Gastroesophageal sphincter (tissue), 4 donors: ENCODE results near the gene RHD. TPM values are rescaled to one million over a fixed set of nuclear protein-coding genes. Genes with fewer than 3 reads are reported as not detected.
A peak's percentile ranks its signal among the peaks of the same experiment; 100 is the strongest.
"Not testable (repeated sequence)": the region's sequence is repeated elsewhere in the genome, so short reads cannot be mapped to it uniquely, and the experiment has no call there.

Experiments used
- ATAC-seq: fragments of 150-250 bp; one replicate; pipeline ENCODE4 v1.9.1; 2016; ENCODE audit warnings: mild to moderate bottlenecking, moderate library complexity
- H3K27ac ChIP-seq, 4 donors: fragments of 200-600 bp; sonication (generic) in 3 of 4; 1 replicate in 3 of 4; 2 replicates in 1 of 4; pipeline ENCODE4 v1.5.1; 2016 to 2019
- H3K27me3 ChIP-seq: fragments of 200-600 bp; sonication (generic); one replicate; pipeline ENCODE4 v1.5.1; 2019
- H3K36me3 ChIP-seq, 2 donors: fragments of 200-600 bp; sonication (generic); one replicate each; pipeline ENCODE4 v1.5.1; 2019; ENCODE audit warnings: control low read depth in 1 of 2
- H3K4me1 ChIP-seq, 3 donors: fragments of 200-600 bp; sonication (generic); 1 replicate in 2 of 3; 2 replicates in 1 of 3; pipeline ENCODE4 v1.5.1; 2016 to 2019; ENCODE audit warnings: control low read depth in 2 of 3
- H3K4me3 ChIP-seq, 2 donors: fragments of 200-600 bp; sonication (generic); one replicate each; pipeline ENCODE4 v1.5.1; 2019; ENCODE audit warnings: mild to moderate bottlenecking in 1 of 2, moderate library complexity in 1 of 2
- H3K9me3 ChIP-seq, 3 donors: fragments of 200-600 bp; sonication (generic); one replicate each; pipeline ENCODE4 v1.5.1; 2017 to 2019; ENCODE audit warnings: control low read depth in 2 of 3
- CTCF ChIP-seq, 4 experiments: fragments of 200-600 bp in 2 of 4; fragments of 450-650 bp in 2 of 4; sonication (generic) in 1 of 4; IDR thresholded peaks; one replicate each; pipeline ENCODE4 v1.5.1; 2017 to 2019; ENCODE audit warnings: antibody characterized with exemption in 4 of 4, mild to moderate bottlenecking in 2 of 4, moderate library complexity in 2 of 4
- EP300 ChIP-seq: sonication (generic); formaldehyde crosslinking; IDR thresholded peaks from one replicate; pipeline ENCODE4 v1.6.1; 2017; ENCODE audit warnings: antibody characterized with exemption, mild to moderate bottlenecking
- POLR2A ChIP-seq, 2 donors: fragments of 450-650 bp; IDR thresholded peaks; one replicate each; pipeline ENCODE4 v1.6.1; 2017; ENCODE audit warnings: antibody characterized with exemption in 2 of 2, mild to moderate bottlenecking in 2 of 2, moderate library complexity in 1 of 2
- POLR2AphosphoS5 ChIP-seq: sonication (generic); formaldehyde crosslinking; IDR thresholded peaks from one replicate; pipeline ENCODE4 v1.6.1; 2017; ENCODE audit warnings: antibody characterized with exemption
- WGBS, 2 donors: methylation state at CpG; one replicate each; pipeline ENCODE4 v1.1.5; 2018; ENCODE audit warnings: low coverage in 1 of 2; 5-methylcytosine and 5-hydroxymethylcytosine counted together
- total RNA-seq, 4 donors: library from RNA; depleted of rRNA; stranded (reverse); fragments of >200 nt; gene quantifications; one replicate each; pipeline ENCODE4 v1.1.0, GENCODE V29; 2016

RHD gene
- total RNA-seq, 4 donors from 2014 or later: not detected

- not testable (repeated sequence) for H3K9me3 ChIP-seq, H3K36me3 ChIP-seq, H3K27me3 ChIP-seq
- TF ChIP-seq CTCF (IDR thresholded peaks at IDR 0.05): peak in 1 of 4 experiments; percentile 32
- Histone ChIP-seq H3K4me3 (peak overlapping the region; percentile 77 to 96), H3K4me1 (peaks cover 5 to 30% (median 11%) of the 10 kb centered on the region in 3 donors), H3K27ac (peak overlapping the region in 1 of 4 donors; percentile 49)
- peak; percentile 38 for ATAC-seq
- 0% methylated on average over 7 to 11 of the region's 29 CpGs for WGBS, 2 donors
These were observed 64.6 kb downstream of the RHD start for GRCh38 chr1:25336922-25337354.

DNA sequence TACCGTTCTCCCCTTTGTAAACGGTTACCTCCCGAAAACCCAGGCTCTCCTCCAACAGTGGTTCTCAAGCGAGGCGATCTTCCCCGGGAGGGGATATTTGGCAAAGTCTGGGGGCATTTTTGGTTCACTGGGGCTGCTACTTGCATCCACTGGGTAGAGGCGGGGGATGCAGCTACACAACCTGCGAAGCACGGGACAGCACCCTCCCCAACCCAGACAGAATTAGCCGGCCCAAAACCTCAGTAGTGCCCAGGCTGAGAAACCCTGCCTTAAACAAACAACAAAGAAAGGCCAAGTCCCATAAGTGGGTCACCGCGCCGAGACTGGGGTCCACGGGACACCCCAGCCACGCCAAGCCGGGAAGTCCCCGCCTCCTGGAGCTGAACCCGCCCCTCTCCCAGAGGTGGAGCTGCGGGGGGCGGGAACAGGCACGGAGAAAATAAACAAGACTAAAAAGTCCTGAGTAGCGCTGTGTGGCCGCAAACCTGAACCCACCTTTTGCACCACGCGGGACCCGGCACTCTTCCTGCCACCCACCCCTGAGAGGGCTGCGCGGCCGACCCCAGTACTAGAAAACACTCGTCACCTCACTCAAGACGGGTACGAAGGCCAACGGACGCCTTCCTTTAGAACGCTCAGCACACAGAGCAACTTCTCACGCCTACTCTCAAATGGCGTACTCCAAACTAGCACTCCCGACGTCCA is 65.3 kb downstream of the RHD start:
- H3K9me3 ChIP-seq, H3K27me3 ChIP-seq, H3K36me3 ChIP-seq: not testable (repeated sequence)
- H3K27ac ChIP-seq: peak overlapping the region; percentile 96 to 99 (median 98)
- peak; percentile 83 for ATAC-seq
- H3K4me3 ChIP-seq: peak overlapping the region; percentile 96 to 99
- WGBS, 2 donors: no CpG with 5 or more reads among the region's 39 CpGs
- peaks cover 5 to 30% (median 11%) of the 10 kb centered on the region in 3 donors for H3K4me1 ChIP-seq

- Histone ChIP-seq H3K4me1 (peaks cover 5 to 30% (median 11%) of the 10 kb centered on the region in 3 donors), H3K36me3 (peaks cover 0 to 7% of the 10 kb centered on the region in 2 donors), H3K27ac (peak within 1 kb of the TSS; percentile 96 to 99 (median 98)), H3K9me3 (no peaks in the 10 kb centered on the region), H3K27me3 (no peaks in the 10 kb centered on the region), H3K4me3 (peak within 1 kb of the TSS; percentile 96 to 99)
- TF ChIP-seq POLR2A (IDR thresholded peaks at IDR 0.05): peak; percentile 73 to 79
- TF ChIP-seq EP300: no peak
- peak; percentile 72 for TF ChIP-seq POLR2AphosphoS5
- 0% methylated on average over 4 of the region's 75 CpGs; no CpG with 5 or more reads in 1 of the 2 donors for WGBS, 2 donors
- peak; percentile 97 for ATAC-seq
These were observed 66.1 kb downstream of the RHD start, which contains the start of gene TMEM50A for GRCh38 chr1:25338188-25338981. TMEM50A (plus strand) TSS chr1:25338334; CDS start chr1:25340487, 2,153 bp downstream.

DNA sequence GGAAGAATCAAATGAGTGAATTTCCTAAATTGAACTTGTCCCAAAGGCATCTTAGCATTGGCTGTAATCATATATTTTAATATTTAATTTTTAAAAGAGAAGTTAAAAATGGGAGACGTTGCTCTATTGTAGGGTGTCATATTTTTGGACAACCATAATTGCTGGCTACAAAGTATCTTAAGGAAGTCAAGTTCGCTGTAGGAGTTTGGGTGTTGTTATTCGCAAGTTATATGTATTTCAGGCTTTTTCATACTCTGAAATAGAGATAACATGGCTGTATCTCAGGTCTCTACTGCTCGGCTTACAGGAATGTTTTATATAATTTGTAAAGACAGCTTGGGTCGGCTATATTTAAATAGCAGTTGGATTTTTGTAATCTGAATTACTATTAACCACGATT is 66.7 kb downstream of the RHD start:
- WGBS, 2 donors: 0 to 1% methylated on average over 6 of the region's 6 CpGs

DNA sequence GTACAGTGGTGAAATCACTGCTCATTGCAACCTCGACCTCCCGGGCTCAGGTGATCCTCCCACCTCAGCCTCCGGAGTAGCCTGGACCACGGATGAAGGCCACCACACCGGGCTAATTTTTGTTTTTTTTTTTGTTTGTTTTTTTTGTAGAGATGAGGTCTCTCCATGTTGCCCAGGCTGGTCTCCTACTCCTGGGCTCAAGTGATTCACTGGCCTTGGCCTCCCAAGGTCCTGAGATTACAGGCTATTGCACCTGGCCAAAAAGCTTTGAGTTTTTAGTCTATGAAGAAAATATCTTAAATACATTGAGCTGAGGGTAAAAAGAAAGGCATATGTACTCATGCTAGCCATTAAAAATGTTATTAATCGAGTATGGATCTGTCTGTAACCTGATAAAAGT is 69.4 kb downstream of the RHD start:
- no peak overlapping the region for H3K4me3 ChIP-seq
- TF ChIP-seq POLR2A (IDR thresholded peaks at IDR 0.05) (no peak), CTCF (IDR thresholded peaks at IDR 0.05) (no peak), EP300 (no peak), POLR2AphosphoS5 (no peak)

More for the DNA sequence above, 66.7 kb downstream of the RHD start:
- Histone ChIP-seq H3K4me3 (peak overlapping the region; percentile 96 to 99), H3K27me3 (no peaks in the 10 kb centered on the region), H3K27ac (peak overlapping the region; percentile 96 to 99 (median 98)), H3K4me1 (peaks cover 5 to 34% (median 11%) of the 10 kb centered on the region in 3 donors), H3K9me3 (no peaks in the 10 kb centered on the region), H3K36me3 (peaks cover 0 to 13% of the 10 kb centered on the region in 2 donors)
- TF ChIP-seq CTCF (IDR thresholded peaks at IDR 0.05): no peak
- TF ChIP-seq POLR2A (IDR thresholded peaks at IDR 0.05): no peak
- TF ChIP-seq EP300: no peak
- no peak for TF ChIP-seq POLR2AphosphoS5
- ATAC-seq: no peak

More for the DNA sequence above, 69.4 kb downstream of the RHD start:
- ATAC-seq: no peak
- 83% methylated on average over 4 to 6 of the region's 6 CpGs for WGBS, 2 donors
- Histone ChIP-seq H3K4me1 (peaks cover 5 to 35% (median 11%) of the 10 kb centered on the region in 3 donors), H3K9me3 (no peaks in the 10 kb centered on the region), H3K27me3 (no peaks in the 10 kb centered on the region), H3K27ac (no peak overlapping the region), H3K36me3 (peaks cover 0 to 41% of the 10 kb centered on the region in 2 donors)
